ENCODE results near the gene KRT37.

DNA sequence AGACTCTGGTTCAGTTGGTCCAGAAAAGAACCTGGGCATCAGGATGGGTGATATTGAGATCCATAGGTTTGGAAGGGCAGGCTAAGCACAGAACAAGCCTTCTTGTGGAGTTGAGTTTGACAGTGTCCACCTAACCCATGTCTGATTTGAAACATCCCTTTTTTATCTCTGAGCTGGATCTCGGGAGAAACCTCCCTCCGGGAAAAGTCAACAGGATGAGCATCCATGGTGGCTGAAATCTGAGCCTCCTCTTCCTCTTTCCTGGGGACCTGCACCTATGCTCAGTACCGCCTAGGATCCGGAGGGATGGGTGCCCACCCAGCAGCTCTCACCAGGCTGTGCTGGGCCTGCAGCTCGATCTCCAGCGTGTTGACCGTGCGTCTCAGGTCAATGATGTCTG, 39.4 kb upstream of the KRT37 start:
- TF ChIP-seq, protein P1, sequence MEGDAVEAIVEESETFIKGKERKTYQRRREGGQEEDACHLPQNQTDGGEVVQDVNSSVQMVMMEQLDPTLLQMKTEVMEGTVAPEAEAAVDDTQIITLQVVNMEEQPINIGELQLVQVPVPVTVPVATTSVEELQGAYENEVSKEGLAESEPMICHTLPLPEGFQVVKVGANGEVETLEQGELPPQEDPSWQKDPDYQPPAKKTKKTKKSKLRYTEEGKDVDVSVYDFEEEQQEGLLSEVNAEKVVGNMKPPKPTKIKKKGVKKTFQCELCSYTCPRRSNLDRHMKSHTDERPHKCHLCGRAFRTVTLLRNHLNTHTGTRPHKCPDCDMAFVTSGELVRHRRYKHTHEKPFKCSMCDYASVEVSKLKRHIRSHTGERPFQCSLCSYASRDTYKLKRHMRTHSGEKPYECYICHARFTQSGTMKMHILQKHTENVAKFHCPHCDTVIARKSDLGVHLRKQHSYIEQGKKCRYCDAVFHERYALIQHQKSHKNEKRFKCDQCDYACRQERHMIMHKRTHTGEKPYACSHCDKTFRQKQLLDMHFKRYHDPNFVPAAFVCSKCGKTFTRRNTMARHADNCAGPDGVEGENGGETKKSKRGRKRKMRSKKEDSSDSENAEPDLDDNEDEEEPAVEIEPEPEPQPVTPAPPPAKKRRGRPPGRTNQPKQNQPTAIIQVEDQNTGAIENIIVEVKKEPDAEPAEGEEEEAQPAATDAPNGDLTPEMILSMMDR (conservative IDR thresholded peaks at IDR 0.05; ENCODE audit: low read depth, low read length): no peak
- TF ChIP-seq EZH2phosphoT487 (IDR thresholded peaks at IDR 0.05; ENCODE audit: borderline replicate concordance, low read length): no peak

Data from PC-3 (cell line).